ENCODE measurements around the gene SPECC1. TPM values are rescaled to one million over a fixed set of nuclear protein-coding genes. Genes with fewer than 3 reads are reported as not detected.

SPECC1 gene
- total RNA-seq, 6 donors from 2014 or later = 21.8 to 65.0 (median 33.9) TPM

- ATAC-seq (ENCODE audit: low FRiP score in 2 of 2) (no peak), DNase-seq (no peak)
- Histone ChIP-seq H3K27ac (no peak overlapping the region), H3K36me3 (no peaks in the 10 kb centered on the region), H3K4me1 (peaks cover 3 to 13% (median 5%) of the 10 kb centered on the region in 4 donors), H3K27me3 (peaks cover 0 to 1% (median 0%) of the 10 kb centered on the region in 4 donors), H3K4me3 (no peak overlapping the region), H3K9me3 (no peaks in the 10 kb centered on the region)
- TF ChIP-seq POLR2AphosphoS5 (IDR thresholded peaks at IDR 0.05) (no peak), CTCF (IDR thresholded peaks at IDR 0.05) (no peak), EP300 (IDR thresholded peaks at IDR 0.05) (no peak), POLR2A (IDR thresholded peaks at IDR 0.05) (no peak)
- WGBS, 2 donors = 71 to 74% methylated on average over 5 of the region's 5 CpGs
These were observed 142.0 kb downstream of the SPECC1 start for GRCh38 chr17:20151174-20151573.

GRCh38 chr17:20153231-20153630, 144.1 kb downstream of the SPECC1 start:
- Histone ChIP-seq H3K36me3 (no peaks in the 10 kb centered on the region), H3K27ac (no peak overlapping the region), H3K4me1 (peaks cover 14 to 24% (median 15%) of the 10 kb centered on the region in 4 donors), H3K27me3 (peaks cover 0 to 5% (median 0%) of the 10 kb centered on the region in 4 donors), H3K9me3 (no peaks in the 10 kb centered on the region), H3K4me3 (no peak overlapping the region)
- WGBS, 2 donors = 92 to 97% methylated on average over 2 of the region's 2 CpGs
- no peak for TF ChIP-seq POLR2AphosphoS5 (IDR thresholded peaks at IDR 0.05)
- TF ChIP-seq CTCF (IDR thresholded peaks at IDR 0.05) = no peak
- TF ChIP-seq EP300 (IDR thresholded peaks at IDR 0.05) = no peak
- TF ChIP-seq POLR2A (IDR thresholded peaks at IDR 0.05) = no peak
- DNase-seq (no peak), ATAC-seq (ENCODE audit: low FRiP score in 2 of 2) (no peak)

- H3K4me1 ChIP-seq = peaks cover 14 to 24% (median 15%) of the 10 kb centered on the region in 4 donors
- H3K4me3 ChIP-seq = no peak overlapping the region
- ATAC-seq (ENCODE audit: low FRiP score in 2 of 2) (no peak), DNase-seq (no peak)
- H3K27ac ChIP-seq = no peak overlapping the region
- H3K9me3 ChIP-seq = no peaks in the 10 kb centered on the region
- H3K36me3 ChIP-seq = no peaks in the 10 kb centered on the region
- H3K27me3 ChIP-seq = peaks cover 0 to 5% (median 0%) of the 10 kb centered on the region in 4 donors
- WGBS, 2 donors = 77 to 81% methylated on average over 11 of the region's 11 CpGs
- TF ChIP-seq POLR2A (IDR thresholded peaks at IDR 0.05) = no peak
- no peak for TF ChIP-seq EP300 (IDR thresholded peaks at IDR 0.05)
- TF ChIP-seq CTCF (IDR thresholded peaks at IDR 0.05) = no peak
- no peak for TF ChIP-seq POLR2AphosphoS5 (IDR thresholded peaks at IDR 0.05)
These were observed 145.3 kb downstream of the SPECC1 start for GRCh38 chr17:20154286-20155000.

- ATAC-seq (ENCODE audit: low FRiP score in 2 of 2) (peak; percentile 99), DNase-seq (peak; percentile 99 to 100)
- H3K36me3 ChIP-seq = no peaks in the 10 kb centered on the region
- no peaks in the 10 kb centered on the region for H3K9me3 ChIP-seq
- peaks cover 14 to 24% (median 15%) of the 10 kb centered on the region in 4 donors for H3K4me1 ChIP-seq
- H3K27me3 ChIP-seq = peaks cover 0 to 5% (median 0%) of the 10 kb centered on the region in 4 donors
- H3K4me3 ChIP-seq = peak overlapping the region; percentile 49 to 75 (median 66)
- H3K27ac ChIP-seq = peak overlapping the region; percentile 52 to 82 (median 73)
- TF ChIP-seq POLR2A (IDR thresholded peaks at IDR 0.05) (peak in 2 of 4 donors; percentile 45 to 65), CTCF (IDR thresholded peaks at IDR 0.05) (peak in 1 of 6 experiments; percentile 12), POLR2AphosphoS5 (IDR thresholded peaks at IDR 0.05) (peak in 1 of 2 donors; percentile 72), EP300 (IDR thresholded peaks at IDR 0.05) (no peak)
- WGBS, 2 donors = 15 to 16% methylated on average over 42 to 46 of the region's 69 CpGs
These were observed 146.4 kb downstream of the SPECC1 start for GRCh38 chr17:20155258-20156195.
